Dermis blood vessel endothelial cell (primary cell): ENCODE data around the gene ADCY3. TPM values are rescaled to one million over a fixed set of nuclear protein-coding genes. Genes with fewer than 3 reads are reported as not detected.
A peak's percentile ranks its signal among the peaks of the same experiment; 100 is the strongest.

ENCODE experiments used
- DNase-seq: peaks from one replicate; pipeline ENCODE4 v3.0.0; 2010
- total RNA-seq: library from RNA; depleted of rRNA; stranded (reverse); fragments of >200 nt; gene quantifications from 2 replicates; pipeline ENCODE4 v1.2.3, GENCODE V29; 2014

ADCY3 gene
- total RNA-seq = 18.2 and 33.4 TPM in 2 replicates

- DNase-seq = peak; percentile 47
Observed at GRCh38 chr2:24920098-24920808, at the start of gene ADCY3. Gene ADCY3 (minus strand): TSS chr2:24920237. CDS start chr2:24918987, 1,250 bp downstream.

- DNase-seq = no peak
Observed at GRCh38 chr2:24969784-24970183, 49.7 kb upstream of the ADCY3 start.

GRCh38 chr2:24961903-24962302, 41.9 kb upstream of the ADCY3 start:
- DNase-seq = no peak

GRCh38 chr2:24959761-24960160, 39.7 kb upstream of the ADCY3 start:
- no peak for DNase-seq

GRCh38 chr2:24958411-24958935, 38.4 kb upstream of the ADCY3 start:
- DNase-seq = peak; percentile 74

- DNase-seq = no peak
Observed at GRCh38 chr2:24957976-24958375, 37.9 kb upstream of the ADCY3 start.

GRCh38 chr2:24957221-24957620, 37.2 kb upstream of the ADCY3 start:
- no peak for DNase-seq

GRCh38 chr2:24955921-24956320, 35.9 kb upstream of the ADCY3 start:
- no peak for DNase-seq

GRCh38 chr2:24955232-24955631, 35.2 kb upstream of the ADCY3 start:
- DNase-seq = no peak

GRCh38 chr2:24950102-24950501, 30.1 kb upstream of the ADCY3 start:
- DNase-seq = no peak

- no peak for DNase-seq
Observed at GRCh38 chr2:24948506-24948905, 28.5 kb upstream of the ADCY3 start.

- DNase-seq = no peak
Observed at GRCh38 chr2:24947561-24948157, 27.6 kb upstream of the ADCY3 start.

- no peak for DNase-seq
Observed at GRCh38 chr2:24945907-24946306, 25.9 kb upstream of the ADCY3 start.

- DNase-seq = no peak
Observed at GRCh38 chr2:24943427-24944053, 23.5 kb upstream of the ADCY3 start.

- no peak for DNase-seq
Observed at GRCh38 chr2:24939353-24939752, 19.3 kb upstream of the ADCY3 start.

GRCh38 chr2:24937236-24937635, 17.2 kb upstream of the ADCY3 start:
- no peak for DNase-seq

GRCh38 chr2:24935145-24935544, 15.1 kb upstream of the ADCY3 start:
- no peak for DNase-seq

- no peak for DNase-seq
Observed at GRCh38 chr2:24932715-24933114, 12.7 kb upstream of the ADCY3 start.

- DNase-seq = no peak
Observed at GRCh38 chr2:24930768-24931167, 10.7 kb upstream of the ADCY3 start.

GRCh38 chr2:24929230-24929629, 9.2 kb upstream of the ADCY3 start:
- DNase-seq = no peak

- no peak for DNase-seq
Observed at GRCh38 chr2:24928036-24928435, 8.0 kb upstream of the ADCY3 start.

GRCh38 chr2:24926602-24927252, 6.7 kb upstream of the ADCY3 start:
- peak; percentile 34 for DNase-seq

GRCh38 chr2:24926220-24926601, 6.2 kb upstream of the ADCY3 start:
- DNase-seq = no peak
